ENCODE results near the gene HADHB.

Gene HADHB

GRCh38 chr2:26292646-26293045 is 47.9 kb downstream of the HADHB start:
- H3K9me3 ChIP-seq: no peaks in the 10 kb centered on the region
- no peaks in the 10 kb centered on the region for H3K4me1 ChIP-seq (ENCODE audit: control insufficient read depth in 1 of 2, insufficient read depth in 1 of 2, low read depth in 1 of 2, low read length in 1 of 2)
- H3K4me3 ChIP-seq (ENCODE audit: low read depth in 1 of 2, low read length in 1 of 2): no peak overlapping the region
- H3K36me3 ChIP-seq: peaks cover 35% of the 10 kb centered on the region
- H3K27me3 ChIP-seq: no peaks in the 10 kb centered on the region
- no peak for TF ChIP-seq CTCF (IDR thresholded peaks at IDR 0.05)
- H3K27ac ChIP-seq: no peak overlapping the region

- peaks cover 7% of the 10 kb centered on the region for H3K27me3 ChIP-seq
Measured at GRCh38 chr2:26295511-26295910, 50.8 kb downstream of the HADHB start.

DNA sequence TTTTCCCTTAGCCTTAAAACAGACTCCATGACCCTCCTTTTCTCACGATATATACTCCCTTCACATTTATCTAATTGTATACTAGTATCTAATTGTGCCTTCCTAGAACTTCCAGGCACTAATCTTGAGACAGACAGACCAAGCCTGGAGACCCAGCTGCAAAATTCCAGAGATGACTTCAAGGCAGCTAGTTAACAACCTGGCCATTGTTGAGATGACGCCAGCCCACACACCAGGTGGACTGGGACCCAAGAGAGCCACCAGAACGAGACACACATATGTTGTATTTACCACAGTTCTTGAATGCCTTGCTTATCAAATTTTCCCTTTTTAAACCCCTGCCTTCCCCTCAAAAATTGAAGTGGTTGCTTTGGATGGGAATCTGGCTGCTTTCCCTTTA is 52.3 kb downstream of the HADHB start:
- TF ChIP-seq CTCF (IDR thresholded peaks at IDR 0.05): no peak

More at GRCh38 chr2:26295511-26295910, 50.8 kb downstream of the HADHB start:
- no peak overlapping the region for H3K4me3 ChIP-seq (ENCODE audit: low read depth in 1 of 2, low read length in 1 of 2)
- TF ChIP-seq CTCF (IDR thresholded peaks at IDR 0.05): no peak
- no peak overlapping the region for H3K27ac ChIP-seq
- peaks cover 18 to 22% of the 10 kb centered on the region in 2 experiments for H3K4me1 ChIP-seq (ENCODE audit: control insufficient read depth in 1 of 2, insufficient read depth in 1 of 2, low read depth in 1 of 2, low read length in 1 of 2)
- H3K9me3 ChIP-seq: no peaks in the 10 kb centered on the region
- peaks cover 11% of the 10 kb centered on the region for H3K36me3 ChIP-seq

DNA sequence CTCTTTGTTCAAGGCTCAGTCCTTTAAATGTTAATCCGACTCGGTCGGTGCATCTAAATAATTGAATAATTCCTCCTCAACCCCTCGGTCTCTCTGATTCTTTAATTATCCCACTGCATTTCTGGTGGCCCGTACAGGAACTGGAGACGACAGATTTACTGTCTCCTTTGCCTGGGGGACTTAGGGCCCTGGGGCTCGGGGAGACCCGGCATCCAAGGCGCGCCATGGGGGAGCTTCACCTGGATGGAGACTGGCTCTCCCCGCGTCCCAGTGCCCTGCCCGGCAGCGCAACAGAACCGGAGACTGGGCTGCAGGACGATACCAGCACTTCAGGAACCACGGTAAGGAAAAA is 53.5 kb downstream of the HADHB start:
- Histone ChIP-seq H3K27me3 (peaks cover 7% of the 10 kb centered on the region), H3K9me3 (no peaks in the 10 kb centered on the region), H3K4me1 (ENCODE audit: control insufficient read depth in 1 of 2, insufficient read depth in 1 of 2, low read depth in 1 of 2, low read length in 1 of 2) (peaks cover 18 to 22% of the 10 kb centered on the region in 2 experiments), H3K4me3 (ENCODE audit: low read depth in 1 of 2, low read length in 1 of 2) (peak overlapping the region; percentile 70 to 94), H3K36me3 (no peaks in the 10 kb centered on the region), H3K27ac (no peak overlapping the region)
- TF ChIP-seq CTCF (IDR thresholded peaks at IDR 0.05): no peak

More for the DNA sequence above, 52.3 kb downstream of the HADHB start:
- H3K27ac ChIP-seq: no peak overlapping the region
- H3K27me3 ChIP-seq: peaks cover 7% of the 10 kb centered on the region
- H3K4me1 ChIP-seq (ENCODE audit: control insufficient read depth in 1 of 2, insufficient read depth in 1 of 2, low read depth in 1 of 2, low read length in 1 of 2): peaks cover 18 to 22% of the 10 kb centered on the region in 2 experiments
- H3K4me3 ChIP-seq (ENCODE audit: low read depth in 1 of 2, low read length in 1 of 2): no peak overlapping the region
- no peaks in the 10 kb centered on the region for H3K9me3 ChIP-seq
- H3K36me3 ChIP-seq: no peaks in the 10 kb centered on the region

- Histone ChIP-seq H3K36me3 (no peaks in the 10 kb centered on the region), H3K27me3 (peaks cover 7% of the 10 kb centered on the region), H3K4me1 (ENCODE audit: control insufficient read depth in 1 of 2, insufficient read depth in 1 of 2, low read depth in 1 of 2, low read length in 1 of 2) (peaks cover 18 to 22% of the 10 kb centered on the region in 2 experiments), H3K27ac (peak overlapping the region; percentile 58), H3K9me3 (no peaks in the 10 kb centered on the region), H3K4me3 (ENCODE audit: low read depth in 1 of 2, low read length in 1 of 2) (peak overlapping the region; percentile 70 to 94)
- no peak for TF ChIP-seq CTCF (IDR thresholded peaks at IDR 0.05)
Measured at GRCh38 chr2:26298638-26299393, 54.1 kb downstream of the HADHB start.

Data from neutrophil (primary cell).